SK-N-SH (cell line): ENCODE results near the gene MAGI2. TPM values are rescaled to one million over a fixed set of nuclear protein-coding genes. Genes with fewer than 3 reads are reported as not detected.

Experiments used
- CTCF ChIA-PET: fragments of 300-600, 350-600 bp; formaldehyde crosslinking; extraction: SDS; loops from one replicate; lab custom pipeline; 2021; lab: Yijun Ruan, JAX
- POLR2A ChIA-PET: fragments of 350-600 bp; sonication (Branson Sonifier 250); formaldehyde crosslinking; extraction: SDS; loops from one replicate; lab custom pipeline; 2020; ENCODE audit warnings: antibody characterized with exemption, inconsistent platforms; lab: Yijun Ruan, JAX
- DNase-seq: peaks from one replicate; pipeline ENCODE4 v3.0.0; 2012
- H2AFZ ChIP-seq: fragments of 200-600 bp; sonication (generic); 2 replicates; pipeline ENCODE4 v1.8.1; 2016; ENCODE audit warnings: antibody characterized with exemption, mild to moderate bottlenecking, low read depth
- H3F3A ChIP-seq: fragments of 200-600 bp; sonication (generic); replicated peaks from 2 replicates; pipeline ENCODE3; 2016; ENCODE audit warnings: antibody characterized with exemption, mild to moderate bottlenecking; ENCODE audit not compliant: insufficient read depth
- H3K27ac ChIP-seq, 2 experiments: fragments of 200-500 bp in 1 of 2; fragments of 200-600 bp in 1 of 2; sonication (Bioruptor generic) in 1 of 2; sonication (generic), shearing (Covaris generic) in 1 of 2; 2 replicates each; pipeline versions ENCODE4 v1.5.1 to v1.6.1; 2014 to 2016; ENCODE audit warnings: low read depth in 2 of 2, inconsistent platforms in 1 of 2, low read length in 1 of 2, mild to moderate bottlenecking in 1 of 2, mixed read lengths in 1 of 2
- H3K27me3 ChIP-seq: fragments of 200-600 bp; sonication (generic), shearing (Covaris generic); 2 replicates; pipeline ENCODE4 v1.6.1; 2016; ENCODE audit warnings: mixed run types; ENCODE audit not compliant: insufficient read depth
- H3K36me3 ChIP-seq, 2 experiments: fragments of 200-500 bp in 1 of 2; fragments of 200-600 bp in 1 of 2; sonication (Bioruptor generic) in 1 of 2; sonication (generic) in 1 of 2; replicated peaks in 1 of 2; 2 replicates each; pipeline versions ENCODE3 to v1.5.1; 2014 to 2016; ENCODE audit warnings: low read length in 1 of 2, mild to moderate bottlenecking in 1 of 2; ENCODE audit not compliant: insufficient read depth in 2 of 2, control insufficient read depth in 1 of 2
- H3K4me1 ChIP-seq, 2 experiments: fragments of 200-500 bp in 1 of 2; fragments of 200-600 bp in 1 of 2; sonication (Bioruptor generic) in 1 of 2; sonication (generic), shearing (Covaris generic) in 1 of 2; 2 replicates each; pipeline versions ENCODE4 v1.5.1 to v1.6.1; 2014 to 2016; ENCODE audit warnings: low read depth in 1 of 2, low read length in 1 of 2, mixed run types in 1 of 2; ENCODE audit not compliant: insufficient read depth in 2 of 2, control insufficient read depth in 1 of 2
- H3K4me2 ChIP-seq: fragments of 200-600 bp; sonication (generic), shearing (Covaris generic); 2 replicates; pipeline ENCODE4 v1.6.1; 2017; ENCODE audit warnings: mixed run types
- H3K4me3 ChIP-seq, 2 experiments: fragments of 200-500 bp in 1 of 2; fragments of 200-600 bp in 1 of 2; sonication (Bioruptor generic) in 1 of 2; sonication (generic), shearing (Covaris generic) in 1 of 2; 2 replicates each; pipeline versions ENCODE4 v1.5.1 to v1.8.1; 2014 to 2016; ENCODE audit warnings: low read depth in 2 of 2, inconsistent platforms in 1 of 2, low read length in 1 of 2, mild to moderate bottlenecking in 1 of 2, mixed read lengths in 1 of 2, moderate library complexity in 1 of 2
- H3K79me2 ChIP-seq: fragments of 200-600 bp; sonication (generic); 2 replicates; pipeline ENCODE4 v1.8.1; 2017; ENCODE audit warnings: mild to moderate bottlenecking; ENCODE audit not compliant: insufficient read depth
- H3K9ac ChIP-seq: fragments of 200-600 bp; sonication (generic); 2 replicates; pipeline ENCODE4 v1.6.1; 2017; ENCODE audit warnings: mixed run types
- H3K9me2 ChIP-seq: fragments of 200-600 bp; sonication (generic); 2 replicates; pipeline ENCODE4 v1.6.1; 2017; ENCODE audit warnings: mixed run types
- H3K9me3 ChIP-seq: fragments of 200-600 bp; sonication (generic); 2 replicates; pipeline ENCODE4 v1.6.1; 2017; ENCODE audit warnings: mixed run types, mild to moderate bottlenecking, moderate library complexity
- H4K20me1 ChIP-seq: fragments of 200-600 bp; sonication (generic); 2 replicates; pipeline ENCODE4 v1.6.1; 2017; ENCODE audit warnings: mild to moderate bottlenecking, mixed run types; ENCODE audit not compliant: insufficient read depth
- EP300 ChIP-seq, 2 experiments: IDR thresholded peaks; 2 replicates each; pipeline versions ENCODE4 v1.4.0 to v1.6.1; 2012; ENCODE audit warnings: borderline replicate concordance in 1 of 2, low read depth in 1 of 2, low read length in 1 of 2
- FOSL2 ChIP-seq: IDR thresholded peaks from 2 replicates; pipeline ENCODE4 v1.4.0; 2012; ENCODE audit warnings: low read depth, mild to moderate bottlenecking, moderate library complexity, borderline replicate concordance
- GATA2 ChIP-seq: sonication (generic); formaldehyde crosslinking; IDR thresholded peaks from 2 replicates; pipeline ENCODE4 v1.5.0; 2020; ENCODE audit warnings: mild to moderate bottlenecking, missing genetic modification reagents
- MEF2A ChIP-seq: IDR thresholded peaks from 2 replicates; pipeline ENCODE4 v1.4.0; 2012; ENCODE audit warnings: low read depth, borderline replicate concordance
- NRF1 ChIP-seq: IDR thresholded peaks from 2 replicates; pipeline ENCODE4 v1.6.1; 2012; ENCODE audit warnings: low read depth, mild to moderate bottlenecking, low read length
- POLR2AphosphoS5 ChIP-seq: IDR thresholded peaks from 2 replicates; pipeline ENCODE4 v1.6.1; 2012; ENCODE audit warnings: low read depth, low read length
- WGBS: methylation state at CpG from one replicate; pipeline ENCODE4 v1.1.6; 2017; ENCODE audit warnings: low lambda C conversion rate; 5-methylcytosine and 5-hydroxymethylcytosine counted together
- polyA plus RNA-seq, 3 experiments: library from polyadenylated mRNA; depleted of rRNA; stranded (reverse); fragments of >200 nt; gene quantifications; 2 replicates each; pipeline ENCODE4 v1.2.3, GENCODE V29; 2012
- TF ChIP-seq, protein P1 (sequence below): fragments of 200-600 bp; sonication (generic); IDR thresholded peaks from 2 replicates; pipeline ENCODE4 v1.6.1; 2017; ENCODE audit warnings: antibody characterized with exemption, mild to moderate bottlenecking, moderate library complexity
- TF ChIP-seq, protein P2 (sequence below): IDR thresholded peaks from 2 replicates; pipeline ENCODE4; 2012
- TF ChIP-seq, protein P3 (sequence below): fragments of 150-350 bp; IDR thresholded peaks from 2 replicates; pipeline ENCODE4 v1.6.1; 2016; ENCODE audit warnings: mild to moderate bottlenecking, low read depth, low read length
- TF ChIP-seq, protein P4 (sequence below): fragments of 150-350 bp; IDR thresholded peaks from 2 replicates; pipeline ENCODE4 v1.6.1; 2017; ENCODE audit warnings: antibody characterized with exemption, low read length, low read depth, borderline replicate concordance
- TF ChIP-seq, protein P5 (sequence below): IDR thresholded peaks from 2 replicates; pipeline ENCODE4 v1.4.0; 2012; ENCODE audit warnings: low read depth, borderline replicate concordance

Gene MAGI2
- polyA plus RNA-seq, 1 of the 3 experiments (the other 2 are of a cell fraction), result 1.1 TPM

DNA sequence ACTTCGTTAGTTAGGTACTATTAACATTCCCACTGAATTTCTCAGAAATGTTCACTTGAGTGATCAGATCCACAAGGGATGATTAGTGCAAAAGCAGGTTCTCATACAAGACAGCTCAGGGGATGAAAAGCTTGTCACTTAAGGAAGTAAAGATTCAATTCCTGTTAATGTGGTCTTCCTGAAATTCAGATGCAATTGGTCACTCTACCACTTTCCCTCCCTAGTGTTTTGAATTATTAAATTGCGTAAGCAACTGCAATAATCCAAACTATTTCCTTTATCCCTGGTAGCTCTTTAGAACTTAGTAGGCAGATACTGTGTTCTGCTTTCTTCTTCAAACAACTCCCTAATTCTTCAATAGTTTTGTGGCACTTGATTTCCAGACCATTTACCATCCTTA lies 121.4 kb downstream of the MAGI2 start:
- no peak for DNase-seq
- WGBS, result 10% methylated on average over 2 of the region's 2 CpGs
- POLR2A ChIA-PET, result no interaction called here

More for the DNA sequence above, 121.4 kb downstream of the MAGI2 start:
- H3K4me2 ChIP-seq, result no peak overlapping the region
- H3K9me3 ChIP-seq, result no peaks in the 10 kb centered on the region
- no peak overlapping the region for H2AFZ ChIP-seq
- no peak overlapping the region for H3K27ac ChIP-seq
- peaks cover 0 to 7% of the 10 kb centered on the region in 2 experiments; a peak in 1 of 4 replicates for H3K4me1 ChIP-seq
- CTCF ChIA-PET, result no interaction called here
- H3K79me2 ChIP-seq, result no peaks in the 10 kb centered on the region
- no peak overlapping the region for H3K4me3 ChIP-seq
- H3K27me3 ChIP-seq, result no peaks in the 10 kb centered on the region
- TF ChIP-seq, protein P1, sequence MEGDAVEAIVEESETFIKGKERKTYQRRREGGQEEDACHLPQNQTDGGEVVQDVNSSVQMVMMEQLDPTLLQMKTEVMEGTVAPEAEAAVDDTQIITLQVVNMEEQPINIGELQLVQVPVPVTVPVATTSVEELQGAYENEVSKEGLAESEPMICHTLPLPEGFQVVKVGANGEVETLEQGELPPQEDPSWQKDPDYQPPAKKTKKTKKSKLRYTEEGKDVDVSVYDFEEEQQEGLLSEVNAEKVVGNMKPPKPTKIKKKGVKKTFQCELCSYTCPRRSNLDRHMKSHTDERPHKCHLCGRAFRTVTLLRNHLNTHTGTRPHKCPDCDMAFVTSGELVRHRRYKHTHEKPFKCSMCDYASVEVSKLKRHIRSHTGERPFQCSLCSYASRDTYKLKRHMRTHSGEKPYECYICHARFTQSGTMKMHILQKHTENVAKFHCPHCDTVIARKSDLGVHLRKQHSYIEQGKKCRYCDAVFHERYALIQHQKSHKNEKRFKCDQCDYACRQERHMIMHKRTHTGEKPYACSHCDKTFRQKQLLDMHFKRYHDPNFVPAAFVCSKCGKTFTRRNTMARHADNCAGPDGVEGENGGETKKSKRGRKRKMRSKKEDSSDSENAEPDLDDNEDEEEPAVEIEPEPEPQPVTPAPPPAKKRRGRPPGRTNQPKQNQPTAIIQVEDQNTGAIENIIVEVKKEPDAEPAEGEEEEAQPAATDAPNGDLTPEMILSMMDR, result no peak
- TF ChIP-seq, protein P2, sequence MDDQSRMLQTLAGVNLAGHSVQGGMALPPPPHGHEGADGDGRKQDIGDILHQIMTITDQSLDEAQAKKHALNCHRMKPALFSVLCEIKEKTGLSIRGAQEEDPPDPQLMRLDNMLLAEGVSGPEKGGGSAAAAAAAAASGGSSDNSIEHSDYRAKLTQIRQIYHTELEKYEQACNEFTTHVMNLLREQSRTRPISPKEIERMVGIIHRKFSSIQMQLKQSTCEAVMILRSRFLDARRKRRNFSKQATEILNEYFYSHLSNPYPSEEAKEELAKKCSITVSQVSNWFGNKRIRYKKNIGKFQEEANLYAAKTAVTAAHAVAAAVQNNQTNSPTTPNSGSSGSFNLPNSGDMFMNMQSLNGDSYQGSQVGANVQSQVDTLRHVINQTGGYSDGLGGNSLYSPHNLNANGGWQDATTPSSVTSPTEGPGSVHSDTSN, result no peak
- TF ChIP-seq, protein P3, sequence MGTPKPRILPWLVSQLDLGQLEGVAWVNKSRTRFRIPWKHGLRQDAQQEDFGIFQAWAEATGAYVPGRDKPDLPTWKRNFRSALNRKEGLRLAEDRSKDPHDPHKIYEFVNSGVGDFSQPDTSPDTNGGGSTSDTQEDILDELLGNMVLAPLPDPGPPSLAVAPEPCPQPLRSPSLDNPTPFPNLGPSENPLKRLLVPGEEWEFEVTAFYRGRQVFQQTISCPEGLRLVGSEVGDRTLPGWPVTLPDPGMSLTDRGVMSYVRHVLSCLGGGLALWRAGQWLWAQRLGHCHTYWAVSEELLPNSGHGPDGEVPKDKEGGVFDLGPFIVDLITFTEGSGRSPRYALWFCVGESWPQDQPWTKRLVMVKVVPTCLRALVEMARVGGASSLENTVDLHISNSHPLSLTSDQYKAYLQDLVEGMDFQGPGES, result no peak
- TF ChIP-seq EP300 (IDR thresholded peaks at IDR 0.05; ENCODE audit: borderline replicate concordance in 1 of 2, low read depth in 1 of 2, low read length in 1 of 2), result no peak
- TF ChIP-seq, protein P4, sequence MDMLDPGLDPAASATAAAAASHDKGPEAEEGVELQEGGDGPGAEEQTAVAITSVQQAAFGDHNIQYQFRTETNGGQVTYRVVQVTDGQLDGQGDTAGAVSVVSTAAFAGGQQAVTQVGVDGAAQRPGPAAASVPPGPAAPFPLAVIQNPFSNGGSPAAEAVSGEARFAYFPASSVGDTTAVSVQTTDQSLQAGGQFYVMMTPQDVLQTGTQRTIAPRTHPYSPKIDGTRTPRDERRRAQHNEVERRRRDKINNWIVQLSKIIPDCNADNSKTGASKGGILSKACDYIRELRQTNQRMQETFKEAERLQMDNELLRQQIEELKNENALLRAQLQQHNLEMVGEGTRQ, result no peak
- no peak for TF ChIP-seq MEF2A
- TF ChIP-seq GATA2, result no peak
- no peak for TF ChIP-seq NRF1
- TF ChIP-seq, protein P5, sequence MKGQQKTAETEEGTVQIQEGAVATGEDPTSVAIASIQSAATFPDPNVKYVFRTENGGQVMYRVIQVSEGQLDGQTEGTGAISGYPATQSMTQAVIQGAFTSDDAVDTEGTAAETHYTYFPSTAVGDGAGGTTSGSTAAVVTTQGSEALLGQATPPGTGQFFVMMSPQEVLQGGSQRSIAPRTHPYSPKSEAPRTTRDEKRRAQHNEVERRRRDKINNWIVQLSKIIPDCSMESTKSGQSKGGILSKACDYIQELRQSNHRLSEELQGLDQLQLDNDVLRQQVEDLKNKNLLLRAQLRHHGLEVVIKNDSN, result no peak
- TF ChIP-seq POLR2AphosphoS5, result no peak
- TF ChIP-seq FOSL2, result no peak
- TF ChIP-seq, all 33 proteins: peak for 0
- H3K9me2 ChIP-seq, result no peaks in the 10 kb centered on the region; the same call in 1 of the 2 replicates
- H3K36me3 ChIP-seq, result no peaks in the 10 kb centered on the region
- no peak overlapping the region for H3K9ac ChIP-seq
- no peaks in the 10 kb centered on the region for H4K20me1 ChIP-seq
- H3F3A ChIP-seq, result no peaks in the 10 kb centered on the region
